ENCODE results near the gene SLC25A10. TPM values are rescaled to one million over a fixed set of nuclear protein-coding genes. Genes with fewer than 3 reads are reported as not detected.
A peak's percentile ranks its signal among the peaks of the same experiment; 100 is the strongest.

The SLC25A10 gene
- total and polyA plus RNA-seq, 2 of the 8 experiments (the other 6 are each of a cell fraction or from before 2014, with no cell fraction given) = 22.2 to 43.0 TPM

DNA sequence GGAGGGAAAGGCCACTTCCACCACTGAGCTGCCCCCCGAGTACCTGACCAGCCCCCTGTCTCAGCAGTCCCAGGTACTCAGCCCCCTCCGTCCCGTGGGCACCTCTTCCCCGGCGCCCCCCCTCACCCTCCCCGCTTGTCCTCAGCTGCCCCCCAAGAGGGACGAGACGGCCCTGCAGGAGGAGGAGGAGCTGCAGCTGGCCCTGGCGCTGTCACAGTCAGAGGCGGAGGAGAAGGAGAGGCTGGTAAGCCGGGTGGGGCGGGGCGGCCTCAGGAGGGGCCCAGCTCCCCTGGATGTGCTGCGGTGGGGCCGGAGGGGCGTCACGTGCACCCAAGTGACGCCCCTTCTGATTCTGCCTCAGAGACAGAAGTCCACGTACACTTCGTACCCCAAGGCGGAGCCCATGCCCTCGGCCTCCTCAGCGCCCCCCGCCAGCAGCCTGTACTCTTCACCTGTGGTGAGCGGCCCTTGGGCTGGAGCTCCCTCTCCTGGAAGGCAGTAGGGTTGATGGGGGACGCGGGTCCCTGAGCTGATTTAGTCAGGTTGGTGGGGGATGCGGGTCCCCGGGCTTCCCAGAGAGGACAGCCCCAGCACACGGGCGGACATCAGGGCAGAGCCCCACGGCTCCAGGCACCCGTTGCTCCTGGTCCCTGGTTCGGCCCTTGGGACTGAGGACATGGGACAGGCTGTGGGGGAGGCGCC, 18.4 kb upstream of the SLC25A10 start:
- Histone ChIP-seq H2BK20ac (ENCODE audit: low read length) (no peak overlapping the region), H3K79me1 (ENCODE audit: low read depth, low read length) (peaks cover 2% of the 10 kb centered on the region; the same call in 1 of the 2 replicates), H3K4me1 (replicated peaks in 1 of 4; ENCODE audit: control insufficient read depth in 3 of 4, insufficient read depth in 4 of 4, low read length in 3 of 4) (no peaks in the 10 kb centered on the region), H3K36me3 (ENCODE audit: control insufficient read depth in 2 of 4, insufficient read depth in 4 of 4, low read length in 3 of 4) (peaks cover 2 to 56% (median 33%) of the 10 kb centered on the region in 4 experiments; a peak in 6 of 8 replicates), H3K4me3 (ENCODE audit: extremely low read depth in 1 of 4, insufficient read depth in 2 of 4, low read depth in 3 of 4, low read length in 4 of 4) (no peak overlapping the region), H4K91ac (replicated peaks; ENCODE audit: insufficient read length, low read length) (no peak overlapping the region), H3K27me3 (replicated peaks in 1 of 4; ENCODE audit: control insufficient read depth in 3 of 4, extremely low read depth in 1 of 4, insufficient read depth in 3 of 4, low read length in 3 of 4) (no peaks in the 10 kb centered on the region), H3K14ac (ENCODE audit: insufficient read length) (no peak overlapping the region), H2AK5ac (ENCODE audit: low read depth, low read length) (no peak overlapping the region), H3K9me3 (ENCODE audit: insufficient read depth in 2 of 2, low read depth in 1 of 2, low read length in 1 of 2) (no peaks in the 10 kb centered on the region), H2BK12ac (ENCODE audit: low read depth, low read length) (no peak overlapping the region), H2BK5ac (ENCODE audit: low read depth, low read length) (no peak overlapping the region), H3K4me2 (ENCODE audit: insufficient read depth in 1 of 2, low read depth in 2 of 2, low read length in 2 of 2) (no peak overlapping the region), H4K20me1 (replicated peaks in 1 of 2; ENCODE audit: control insufficient read depth in 1 of 2, insufficient read depth in 2 of 2, low read length in 2 of 2) (peaks cover 3 to 14% of the 10 kb centered on the region in 2 experiments), H3K79me2 (ENCODE audit: control insufficient read depth in 1 of 2, insufficient read depth in 2 of 2, low read length in 2 of 2) (no peaks in the 10 kb centered on the region), H2BK15ac (ENCODE audit: low read length) (no peak overlapping the region), H4K5ac (ENCODE audit: insufficient read length, low read depth, low read length) (no peak overlapping the region), H3K23me2 (ENCODE audit: low read depth, low read length) (no peaks in the 10 kb centered on the region), H3K4ac (replicated peaks; ENCODE audit: insufficient read length, low read depth, low read length) (no peak overlapping the region), H2AFZ (ENCODE audit: low read length) (no peak overlapping the region), H3K23ac (ENCODE audit: insufficient read length) (no peak overlapping the region), H3K56ac (replicated peaks; ENCODE audit: insufficient read length, low read depth, low read length) (no peak overlapping the region), H4K8ac (ENCODE audit: extremely low read depth, insufficient read depth, low read length) (no peak overlapping the region), H2BK120ac (replicated peaks; ENCODE audit: low read depth, low read length) (no peak overlapping the region), H3K9ac (replicated peaks in 1 of 4; ENCODE audit: extremely low read depth in 1 of 4, low read depth in 3 of 4, low read length in 3 of 4) (no peak overlapping the region), H3K18ac (ENCODE audit: extremely low read depth, low read length) (no peak overlapping the region), H3K27ac (ENCODE audit: low read depth, low read length) (no peak overlapping the region)
- DNase-seq (ENCODE audit: low read depth in 1 of 2, low spot score in 2 of 2) (peak in 1 of 2 experiments; percentile 67), FAIRE-seq (no peak)
- 90% methylated on average over 29 of the region's 35 CpGs; no CpG with 5 or more reads in 1 of the 2 experiments for WGBS, 2 experiments (ENCODE audit: extremely low coverage in 1 of 2, insufficient coverage in 1 of 2, insufficient read length in 1 of 2, insufficient replicate concordance in 2 of 2, low coverage in 1 of 2, low lambda C conversion rate in 2 of 2, missing lambda C conversion rate in 1 of 2)
- CTCF ChIA-PET (ENCODE audit: partially characterized antibody) = interaction anchor here (0.6 to 1.8 kb wide), 7 partner anchors 9 to 422 kb away, joined by 3 to 20 read pairs (median 7); partner anchors contain the start of genes ARL16, HGS and MRPL12
- POLR2A ChIA-PET (ENCODE audit: partially characterized antibody) = interaction anchor here (1.0 to 28.4 kb wide), 4 partner anchors 11 to 23 kb away, joined by 3 to 436 read pairs (median 52); partner anchors contain the start of genes ARL16, HGS, MRPL12 and SLC25A10
- TF ChIP-seq MAFK (IDR thresholded peaks at IDR 0.05; ENCODE audit: low read depth, low read length) (no peak), JUN (IDR thresholded peaks at IDR 0.05; ENCODE audit: low read depth, low read length) (no peak), SP2 (IDR thresholded peaks at IDR 0.05; ENCODE audit: low read length) (no peak), TBP (IDR thresholded peaks at IDR 0.05; ENCODE audit: low read depth, low read length) (no peak), CBX5 (IDR thresholded peaks at IDR 0.05; ENCODE audit: low read depth, low read length) (no peak), RAD21 (IDR thresholded peaks at IDR 0.05 in 1 of 2, conservative IDR thresholded peaks at IDR 0.05 in 1 of 2; ENCODE audit: low read depth in 2 of 2, low read length in 2 of 2) (peak; percentile 42 to 62; a peak in 3 of 4 replicates), RNF2 (IDR thresholded peaks at IDR 0.05; ENCODE audit: borderline replicate concordance, low read depth, low read length, missing control alignments, poor library complexity, severe bottlenecking) (no peak), TAF1 (IDR thresholded peaks at IDR 0.05; ENCODE audit: low read depth, low read length) (no peak)
- TF ChIP-seq, protein P1, sequence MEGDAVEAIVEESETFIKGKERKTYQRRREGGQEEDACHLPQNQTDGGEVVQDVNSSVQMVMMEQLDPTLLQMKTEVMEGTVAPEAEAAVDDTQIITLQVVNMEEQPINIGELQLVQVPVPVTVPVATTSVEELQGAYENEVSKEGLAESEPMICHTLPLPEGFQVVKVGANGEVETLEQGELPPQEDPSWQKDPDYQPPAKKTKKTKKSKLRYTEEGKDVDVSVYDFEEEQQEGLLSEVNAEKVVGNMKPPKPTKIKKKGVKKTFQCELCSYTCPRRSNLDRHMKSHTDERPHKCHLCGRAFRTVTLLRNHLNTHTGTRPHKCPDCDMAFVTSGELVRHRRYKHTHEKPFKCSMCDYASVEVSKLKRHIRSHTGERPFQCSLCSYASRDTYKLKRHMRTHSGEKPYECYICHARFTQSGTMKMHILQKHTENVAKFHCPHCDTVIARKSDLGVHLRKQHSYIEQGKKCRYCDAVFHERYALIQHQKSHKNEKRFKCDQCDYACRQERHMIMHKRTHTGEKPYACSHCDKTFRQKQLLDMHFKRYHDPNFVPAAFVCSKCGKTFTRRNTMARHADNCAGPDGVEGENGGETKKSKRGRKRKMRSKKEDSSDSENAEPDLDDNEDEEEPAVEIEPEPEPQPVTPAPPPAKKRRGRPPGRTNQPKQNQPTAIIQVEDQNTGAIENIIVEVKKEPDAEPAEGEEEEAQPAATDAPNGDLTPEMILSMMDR (IDR thresholded peaks at IDR 0.05; ENCODE audit: control extremely low read depth in 1 of 3, insufficient read depth in 1 of 3, low read depth in 1 of 3, low read length in 3 of 3) = peak; percentile 55 to 88 (median 59)

Measured in H1 (cell line).